ENCODE data around the gene PCGF1. TPM values are rescaled to one million over a fixed set of nuclear protein-coding genes. Genes with fewer than 3 reads are reported as not detected.

Gene PCGF1
- total and polyA plus RNA-seq, 2 of the 8 experiments (the other 6 are each of a cell fraction or from before 2014, with no cell fraction given), result 10.0 to 23.7 TPM

DNA sequence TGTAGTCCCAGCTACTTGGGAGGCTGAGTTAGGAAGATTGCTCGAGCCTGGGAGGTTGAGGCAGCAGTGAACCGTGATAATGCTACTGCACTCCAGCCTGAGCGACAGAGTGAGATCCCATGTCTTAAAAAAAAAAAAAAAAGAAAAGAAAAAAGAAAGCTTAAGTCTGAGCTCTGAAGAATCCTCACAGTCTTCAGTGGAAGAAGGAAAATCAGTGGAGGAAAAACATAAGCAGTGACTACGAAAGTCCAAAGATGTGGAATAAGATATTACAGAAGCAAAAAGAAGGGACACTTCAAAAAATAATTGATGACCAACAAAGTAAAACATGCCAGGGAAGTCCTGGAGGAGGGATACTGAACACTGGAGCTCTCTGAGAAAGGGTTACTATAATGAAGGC lies 2.8 kb upstream of the PCGF1 start:
- H3K27me3 ChIP-seq (replicated peaks in 1 of 4; ENCODE audit: control insufficient read depth in 3 of 4, extremely low read depth in 1 of 4, insufficient read depth in 3 of 4, low read length in 3 of 4), result peaks cover 54 to 80% (median 75%) of the 10 kb centered on the region in 4 experiments

More for the DNA sequence above, 2.8 kb upstream of the PCGF1 start:
- Histone ChIP-seq H2AFZ (ENCODE audit: low read length) (no peak overlapping the region), H2BK15ac (ENCODE audit: low read length) (no peak overlapping the region), H4K20me1 (replicated peaks in 1 of 2; ENCODE audit: control insufficient read depth in 1 of 2, insufficient read depth in 2 of 2, low read length in 2 of 2) (peaks cover 2 to 6% of the 10 kb centered on the region in 2 experiments), H3K4me1 (replicated peaks in 1 of 4; ENCODE audit: control insufficient read depth in 3 of 4, insufficient read depth in 4 of 4, low read length in 3 of 4) (peaks cover 2 to 24% (median 14%) of the 10 kb centered on the region in 4 experiments), H2AK5ac (ENCODE audit: low read depth, low read length) (no peak overlapping the region), H3K79me1 (ENCODE audit: low read depth, low read length) (no peaks in the 10 kb centered on the region), H3K18ac (ENCODE audit: extremely low read depth, low read length) (no peak overlapping the region), H3K79me2 (ENCODE audit: control insufficient read depth in 1 of 2, insufficient read depth in 2 of 2, low read length in 2 of 2) (peaks cover 0 to 3% of the 10 kb centered on the region in 2 experiments; a peak in 1 of 4 replicates), H3K4ac (replicated peaks; ENCODE audit: insufficient read length, low read depth, low read length) (no peak overlapping the region), H3K56ac (replicated peaks; ENCODE audit: insufficient read length, low read depth, low read length) (no peak overlapping the region), H3K14ac (ENCODE audit: insufficient read length) (no peak overlapping the region), H3K36me3 (ENCODE audit: control insufficient read depth in 2 of 4, insufficient read depth in 4 of 4, low read length in 3 of 4) (peaks cover 0 to 15% (median 3%) of the 10 kb centered on the region in 4 experiments; a peak in 6 of 8 replicates), H4K8ac (ENCODE audit: extremely low read depth, insufficient read depth, low read length) (no peak overlapping the region), H3K27ac (ENCODE audit: low read depth, low read length) (no peak overlapping the region), H3K23ac (ENCODE audit: insufficient read length) (no peak overlapping the region), H3K9ac (replicated peaks in 1 of 4; ENCODE audit: extremely low read depth in 1 of 4, low read depth in 3 of 4, low read length in 3 of 4) (no peak overlapping the region), H2BK12ac (ENCODE audit: low read depth, low read length) (no peak overlapping the region), H3K4me3 (ENCODE audit: extremely low read depth in 1 of 4, insufficient read depth in 2 of 4, low read depth in 3 of 4, low read length in 4 of 4) (no peak overlapping the region), H4K5ac (ENCODE audit: insufficient read length, low read depth, low read length) (no peak overlapping the region), H4K91ac (replicated peaks; ENCODE audit: insufficient read length, low read length) (no peak overlapping the region), H3K4me2 (ENCODE audit: insufficient read depth in 1 of 2, low read depth in 2 of 2, low read length in 2 of 2) (no peak overlapping the region), H3K9me3 (ENCODE audit: insufficient read depth in 2 of 2, low read depth in 1 of 2, low read length in 1 of 2) (no peaks in the 10 kb centered on the region; a peak in 1 of 4 replicates), H2BK120ac (replicated peaks; ENCODE audit: low read depth, low read length) (no peak overlapping the region), H2BK20ac (ENCODE audit: low read length) (no peak overlapping the region), H2BK5ac (ENCODE audit: low read depth, low read length) (no peak overlapping the region), H3K23me2 (ENCODE audit: low read depth, low read length) (peaks cover 14% of the 10 kb centered on the region)
- CTCF ChIA-PET (ENCODE audit: partially characterized antibody), result interaction anchor here (0.7 to 2.6 kb wide), 8 partner anchors 8 to 582 kb away, joined by 3 to 16 read pairs (median 6); partner anchors contain the start of genes CCDC142, LBX2 and TTC31
- no peak for TF ChIP-seq SIRT6 (IDR thresholded peaks at IDR 0.05; ENCODE audit: low read length)
- 80% methylated on average over 4 of the region's 4 CpGs; no CpG with 5 or more reads in 1 of the 2 experiments for WGBS, 2 experiments (ENCODE audit: extremely low coverage in 1 of 2, insufficient coverage in 1 of 2, insufficient read length in 1 of 2, insufficient replicate concordance in 2 of 2, low coverage in 1 of 2, low lambda C conversion rate in 2 of 2, missing lambda C conversion rate in 1 of 2)
- FAIRE-seq (no peak), DNase-seq (ENCODE audit: low read depth in 1 of 2, low spot score in 2 of 2) (no peak)
- POLR2A ChIA-PET (ENCODE audit: partially characterized antibody), result interaction anchor here (0.8 to 3.5 kb wide), 5 partner anchors 10 to 69 kb away, joined by 3 to 26 read pairs (median 9); partner anchors contain the start of gene LBX2
